HepG2 (cell line): ENCODE measurements around the gene GNG7. TPM values are rescaled to one million over a fixed set of nuclear protein-coding genes. Genes with fewer than 3 reads are reported as not detected.
A peak's percentile ranks its signal among the peaks of the same experiment; 100 is the strongest.

Experiments
- BHLHE40 ChIP-seq: IDR thresholded peaks from 2 replicates; pipeline ENCODE4 v1.6.1; 2011; ENCODE audit warnings: low read length, improper control_type of control experiment
- CBX1 ChIP-seq: IDR thresholded peaks from one replicate; pipeline ENCODE4 v1.6.1; 2016; ENCODE audit warnings: antibody characterized with exemption, low read depth
- CCAR2 ChIP-seq: fragments of 200-400 bp; formaldehyde crosslinking; optimal IDR thresholded peaks from 2 replicates; pipeline ENCODE3; 2018; ENCODE audit warnings: low read depth, mild to moderate bottlenecking, low read length, moderate library complexity
- CHD4 ChIP-seq: fragments of 200-600 bp; sonication (generic); IDR thresholded peaks from 2 replicates; pipeline ENCODE4 v1.7.0; 2017; ENCODE audit warnings: mild to moderate bottlenecking, low read length, borderline replicate concordance
- HMGXB4 ChIP-seq, 2 experiments: sonication (generic) in 1 of 2; formaldehyde crosslinking in 1 of 2; IDR thresholded peaks; 2 replicates each; pipeline versions ENCODE4 v1.4.0 to v1.6.1; 2018 to 2020; ENCODE audit warnings: missing genetic modification reagents in 2 of 2, borderline replicate concordance in 1 of 2, low read depth in 1 of 2, mild to moderate bottlenecking in 1 of 2, missing biosample characterization in 1 of 2
- HNF4A ChIP-seq: sonication (generic); formaldehyde crosslinking; IDR thresholded peaks from 2 replicates; pipeline ENCODE4 v1.4.0; 2020; ENCODE audit warnings: missing genetic modification reagents
- MAFK ChIP-seq, 2 experiments: IDR thresholded peaks in 1 of 2; conservative IDR thresholded peaks in 1 of 2; 2 replicates each; pipeline ENCODE4 v1.6.1; 2011; ENCODE audit warnings: improper control_type of control experiment in 2 of 2, low read length in 2 of 2
- NCOA5 ChIP-seq: sonication (generic); formaldehyde crosslinking; IDR thresholded peaks from 2 replicates; pipeline ENCODE4 v1.4.0; 2020; ENCODE audit warnings: missing genetic modification reagents
- SAP130 ChIP-seq: IDR thresholded peaks from 2 replicates; pipeline ENCODE4 v1.6.1; 2016; ENCODE audit warnings: low read depth
- SMAD9 ChIP-seq: sonication (generic); formaldehyde crosslinking; IDR thresholded peaks from 2 replicates; pipeline ENCODE4 v1.5.1; 2020; ENCODE audit warnings: mild to moderate bottlenecking, missing genetic modification reagents
- SP2 ChIP-seq: sonication (generic); formaldehyde crosslinking; IDR thresholded peaks from 2 replicates; pipeline ENCODE4 v1.5.1; 2020; ENCODE audit warnings: mild to moderate bottlenecking, missing genetic modification reagents
- SP4 ChIP-seq: sonication (generic); formaldehyde crosslinking; IDR thresholded peaks from 2 replicates; pipeline ENCODE4 v1.8.1; 2023; ENCODE audit warnings: mild to moderate bottlenecking, missing genetic modification reagents
- ZNF142 ChIP-seq: sonication (generic); formaldehyde crosslinking; IDR thresholded peaks from 2 replicates; pipeline ENCODE4 v1.4.0; 2020; ENCODE audit warnings: missing genetic modification reagents
- ZNF264 ChIP-seq: sonication (generic); formaldehyde crosslinking; IDR thresholded peaks from 2 replicates; pipeline ENCODE4 v1.4.0; 2020; ENCODE audit warnings: missing genetic modification reagents
- ZNF331 ChIP-seq: sonication (generic); formaldehyde crosslinking; IDR thresholded peaks from 2 replicates; pipeline ENCODE4 v1.4.0; 2020; ENCODE audit warnings: missing genetic modification reagents
- ZNF879 ChIP-seq: sonication (generic); formaldehyde crosslinking; IDR thresholded peaks from 2 replicates; pipeline ENCODE4 v1.8.1; 2023; ENCODE audit warnings: missing genetic modification reagents
- polyA plus RNA-seq, 8 experiments: library from polyadenylated mRNA; depleted of rRNA in 3 of 8; stranded (reverse) in 7 of 8; unstranded in 1 of 8; fragments of >200 nt; fragmentation: Illumina TruSeq in 4 of 8; extraction: Trizol in 4 of 8; gene quantifications; 2 replicates each; pipeline versions ENCODE4 v1.2.1 to v1.2.3, GENCODE V29; 2011 to 2016; ENCODE audit warnings: low read depth in 4 of 8, missing spikeins in 1 of 8, mixed read lengths in 1 of 8; ENCODE audit not compliant: insufficient read depth in 1 of 8
- total RNA-seq, 5 experiments: library from RNA; depleted of rRNA; stranded (reverse); fragments of >200 nt; fragmentation: Illumina TruSeq; extraction: Trizol; gene quantifications; 2 replicates each; pipeline ENCODE4 v1.2.3, GENCODE V29; 2016; ENCODE audit warnings: low read depth in 1 of 5
- TF ChIP-seq, protein P1 (sequence below): sonication (generic); formaldehyde crosslinking; IDR thresholded peaks from 2 replicates; pipeline ENCODE4 v1.5.1; 2020; ENCODE audit warnings: mild to moderate bottlenecking, missing genetic modification reagents, borderline replicate concordance

The GNG7 gene
- total and polyA plus RNA-seq, 2 of the 13 experiments (the other 11 are each of a cell fraction or from before 2014, with no cell fraction given) = 1.4 to 3.3 TPM

- TF ChIP-seq CHD4 (0 out of 2 replicates have a peak, but pooled peaks have one; percentile 23), ZNF264 (CRISPR knock-in tag) (peak; percentile 62; the same call in 1 of the 2 replicates), MAFK (conservative IDR thresholded peaks at IDR 0.05 in 1 of 2, IDR thresholded peaks at IDR 0.05 in 1 of 2; ENCODE audit: low read length in 2 of 2) (no peak), ZNF142 (CRISPR knock-in tag) (peak; percentile 24; the same call in 1 of the 2 replicates), BHLHE40 (peak; percentile 60), HMGXB4 (CRISPR knock-in tag; IDR thresholded peaks at IDR 0.05; ENCODE audit: borderline replicate concordance in 1 of 2, low read depth in 1 of 2) (peak in 1 of 2 experiments; percentile 5; a peak in 2 of 4 replicates), NCOA5 (CRISPR knock-in tag) (no peak), ZNF879 (CRISPR knock-in tag) (0 out of 2 replicates have a peak, but pooled peaks have one; percentile 36), SP4 (CRISPR knock-in tag) (peak; percentile 58; the same call in 1 of the 2 replicates), SMAD9 (CRISPR knock-in tag) (no peak), HNF4A (CRISPR knock-in tag) (peak; percentile 30), CCAR2 (no peak), CBX1 (no peak), ZNF331 (CRISPR knock-in tag) (no peak), SAP130 (CRISPR knock-in tag) (peak; percentile 73), SP2 (no peak)
- TF ChIP-seq, protein P1, sequence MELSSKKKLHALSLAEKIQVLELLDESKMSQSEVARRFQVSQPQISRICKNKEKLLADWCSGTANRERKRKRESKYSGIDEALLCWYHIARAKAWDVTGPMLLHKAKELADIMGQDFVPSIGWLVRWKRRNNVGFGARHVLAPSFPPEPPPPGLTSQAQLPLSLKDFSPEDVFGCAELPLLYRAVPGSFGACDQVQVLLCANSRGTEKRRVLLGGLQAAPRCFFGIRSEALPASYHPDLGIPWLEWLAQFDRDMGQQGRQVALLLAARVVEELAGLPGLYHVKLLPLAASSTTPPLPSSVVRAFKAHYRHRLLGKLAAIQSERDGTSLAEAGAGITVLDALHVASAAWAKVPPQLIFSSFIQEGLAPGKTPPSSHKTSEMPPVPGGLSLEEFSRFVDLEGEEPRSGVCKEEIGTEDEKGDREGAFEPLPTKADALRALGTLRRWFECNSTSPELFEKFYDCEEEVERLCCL (CRISPR knock-in tag) = 0 out of 2 replicates have a peak, but pooled peaks have one; percentile 8
These were observed 156.1 kb downstream of the GNG7 start (continued) for GRCh38 chr19:2546128-2547032.
